Measurements from ENCODE around the gene STX1A. TPM values are rescaled to one million over a fixed set of nuclear protein-coding genes. Genes with fewer than 3 reads are reported as not detected.
"Not testable (repeated sequence)": the region's sequence is repeated elsewhere in the genome, so short reads cannot be mapped to it uniquely, and the experiment has no call there.

The STX1A gene
- total RNA-seq, 1 donor, result 0.27 TPM

DNA sequence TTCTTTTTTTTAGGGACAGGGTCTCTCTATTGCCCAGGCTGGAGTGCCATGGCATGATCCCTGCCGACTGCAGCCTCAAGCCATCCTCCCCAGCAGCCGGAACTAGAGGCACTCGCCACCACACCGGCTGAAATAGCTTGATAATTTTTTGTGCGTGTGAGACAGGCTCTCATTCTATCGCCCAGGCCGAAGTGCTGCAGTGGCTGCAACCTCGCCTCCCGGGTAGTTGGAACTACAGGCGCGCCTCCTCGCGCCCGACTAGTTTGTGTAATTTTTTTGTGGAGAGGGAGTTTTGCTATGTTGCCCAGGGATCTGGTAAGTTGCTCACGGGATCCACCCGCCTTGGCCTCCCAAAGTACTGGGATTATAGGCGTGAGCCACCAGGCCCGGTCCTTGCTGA lies 34.2 kb downstream of the STX1A start:
- no peak for DNase-seq (ENCODE audit: low read depth in 2 of 3, low spot score in 2 of 3)

DNA sequence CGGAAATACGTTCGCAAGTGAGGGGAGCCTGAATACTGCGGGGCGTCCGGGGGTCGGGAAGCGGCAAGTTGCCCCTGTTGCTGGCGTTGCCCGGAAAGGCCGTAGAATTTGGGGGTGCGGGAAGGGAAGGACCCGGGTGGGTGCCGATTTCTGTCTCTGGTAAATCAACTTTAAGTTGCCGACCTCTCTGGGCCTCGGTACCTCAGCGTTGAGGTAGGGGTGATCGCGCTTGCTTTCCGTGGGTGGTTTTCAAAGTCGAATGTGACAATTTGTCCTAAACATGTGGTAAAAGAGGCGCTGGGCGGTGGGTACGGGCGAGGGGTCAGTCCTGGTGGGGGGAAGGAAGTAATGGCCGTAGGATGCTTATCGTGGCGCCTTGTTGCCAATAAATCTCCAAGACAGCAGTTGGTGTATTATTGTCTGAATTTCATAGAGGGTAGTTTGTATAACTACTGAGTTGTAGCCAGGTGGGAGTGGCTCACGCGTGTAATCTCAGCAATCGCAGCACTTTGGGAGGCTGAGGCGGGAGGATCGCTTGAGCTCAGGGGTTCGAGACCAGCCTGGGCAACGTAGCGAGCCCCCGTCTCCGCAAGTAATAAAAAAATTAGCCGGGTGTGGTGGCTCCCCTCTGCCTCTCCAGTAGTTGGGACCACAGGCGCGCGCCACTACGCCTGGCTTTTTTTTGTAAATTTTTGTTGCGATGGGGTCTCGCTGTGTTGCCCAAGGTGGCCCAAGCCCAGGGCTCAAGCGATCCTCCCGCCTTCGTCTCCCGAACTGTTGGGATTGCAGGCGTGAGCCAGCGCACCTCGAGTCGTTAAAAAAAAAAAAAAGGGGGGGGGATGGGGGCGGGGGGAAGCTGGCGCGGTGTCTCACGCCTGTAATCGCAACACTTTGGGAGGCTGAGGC lies 35.4 kb downstream of the STX1A start:
- no peak for DNase-seq (ENCODE audit: low read depth in 2 of 3, low spot score in 2 of 3)

- peak; percentile 90 to 96 (median 96) for DNase-seq (ENCODE audit: low read depth in 2 of 3, low spot score in 2 of 3)
Observed at GRCh38 chr7:73683056-73683787, 36.2 kb downstream of the STX1A start, which contains the start of the genes BUD23 and DNAJC30. BUD23 (plus strand) TSS chr7:73683597; CDS start chr7:73683626, 29 bp downstream. DNAJC30 (minus strand) TSS chr7:73683453; CDS start chr7:73683423, 30 bp downstream.

- no peak for DNase-seq (ENCODE audit: low read depth in 2 of 3, low spot score in 2 of 3)
Observed at GRCh38 chr7:73682745-73683055, 36.8 kb downstream of the STX1A start.

DNA sequence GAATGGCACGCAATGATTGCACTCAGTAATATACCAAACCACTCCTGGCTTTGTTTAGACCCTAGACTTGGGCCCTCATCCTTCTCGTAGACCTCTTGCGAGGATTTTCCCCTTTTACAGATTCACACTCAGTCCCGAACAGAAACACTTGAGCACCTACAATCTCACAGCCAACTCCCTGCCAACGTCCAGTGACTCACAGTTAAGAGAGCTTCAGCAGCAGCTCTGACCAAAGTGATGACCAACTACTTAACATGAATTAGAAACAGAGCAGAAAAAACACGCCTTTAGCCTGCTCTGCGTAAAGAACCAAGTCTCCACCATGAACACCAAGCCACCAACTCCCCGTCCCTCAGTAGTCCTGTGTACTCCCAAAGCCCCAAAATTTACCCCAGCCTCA lies 38.4 kb downstream of the STX1A start:
- DNase-seq (ENCODE audit: low read depth in 2 of 3, low spot score in 2 of 3), result no peak

- DNase-seq (ENCODE audit: low read depth in 2 of 3, low spot score in 2 of 3), result no peak
Observed at GRCh38 chr7:73680501-73680900, 39.0 kb downstream of the STX1A start.

GRCh38 chr7:73679709-73680108 lies 39.8 kb downstream of the STX1A start:
- DNase-seq (ENCODE audit: low read depth in 2 of 3, low spot score in 2 of 3), result no peak

DNA sequence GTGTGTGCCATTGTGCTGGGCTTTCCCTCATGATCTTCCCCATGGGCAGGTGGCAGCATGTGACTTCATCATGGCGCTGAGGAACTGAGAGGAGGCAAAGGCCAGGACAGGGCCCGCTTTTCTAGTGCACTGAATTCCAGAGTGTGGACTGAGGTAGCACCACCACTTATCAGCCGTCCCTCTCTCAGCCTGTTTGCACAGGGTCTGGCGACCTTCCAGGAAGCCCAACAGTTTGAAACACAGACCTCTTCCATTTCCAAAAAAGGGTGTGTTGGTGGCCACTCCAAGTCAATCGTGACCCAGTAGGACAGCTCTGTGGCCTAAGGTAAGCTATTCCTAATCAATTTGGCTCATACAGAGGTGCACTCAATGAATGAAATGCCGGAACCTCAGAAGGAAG lies 40.6 kb downstream of the STX1A start:
- no peak for DNase-seq (ENCODE audit: low read depth in 2 of 3, low spot score in 2 of 3)

GRCh38 chr7:73676062-73676461 lies 43.4 kb downstream of the STX1A start:
- DNase-seq (ENCODE audit: low read depth in 2 of 3, low spot score in 2 of 3), result not testable (repeated sequence)

- no peak for DNase-seq (ENCODE audit: low read depth in 2 of 3, low spot score in 2 of 3)
Observed at GRCh38 chr7:73674468-73675124, 44.9 kb downstream of the STX1A start.

GRCh38 chr7:73671857-73672445 lies 47.5 kb downstream of the STX1A start:
- no peak for DNase-seq (ENCODE audit: low read depth in 2 of 3, low spot score in 2 of 3)

DNA sequence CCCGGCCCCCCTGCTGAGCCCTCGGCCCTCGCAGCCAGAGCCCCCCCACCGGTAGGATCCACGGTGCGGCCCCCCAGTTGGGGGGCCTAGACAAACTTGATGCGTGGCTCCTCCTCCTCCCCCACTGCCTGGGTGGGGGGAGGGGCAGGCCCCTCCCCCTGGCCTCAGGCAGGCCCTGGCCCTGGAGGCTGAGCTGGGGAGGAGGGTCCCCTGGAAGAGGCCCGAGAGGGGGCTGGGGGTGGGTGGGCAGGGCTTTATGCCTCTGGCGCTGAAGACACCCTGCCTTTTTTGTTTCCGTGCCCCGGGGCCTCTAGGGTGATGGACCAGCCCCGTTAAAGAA lies 48.2 kb downstream of the STX1A start:
- DNase-seq (ENCODE audit: low read depth in 2 of 3, low spot score in 2 of 3), result no peak

DNA sequence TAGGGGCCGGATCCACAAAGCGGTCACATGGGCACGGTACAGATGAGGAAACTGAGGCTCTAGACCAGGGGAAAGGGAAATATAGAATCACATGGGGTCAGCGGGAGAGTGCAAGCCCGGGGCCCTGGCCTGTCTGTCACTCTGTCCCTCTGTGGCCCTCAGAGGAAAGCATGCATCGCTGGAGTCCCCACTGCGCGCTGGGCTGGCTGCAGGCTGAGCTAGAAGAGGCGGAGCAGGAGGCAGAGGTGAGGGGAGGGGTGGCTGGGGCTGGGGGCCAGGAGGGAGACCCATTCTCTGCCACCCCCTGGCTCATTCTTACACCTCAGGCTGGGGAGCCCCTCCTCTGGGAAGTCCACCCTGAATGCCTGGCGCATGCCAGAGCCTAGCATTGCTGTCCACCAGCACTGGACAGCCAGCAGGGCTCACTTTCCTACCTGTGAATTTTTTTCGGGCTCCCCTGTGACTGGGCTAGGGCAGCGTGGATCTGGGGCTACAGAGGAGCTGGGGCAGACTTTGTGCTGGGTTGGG lies 49.5 kb downstream of the STX1A start:
- no peak for DNase-seq (ENCODE audit: low read depth in 2 of 3, low spot score in 2 of 3)

GRCh38 chr7:73669288-73669701 lies 50.2 kb downstream of the STX1A start:
- DNase-seq (ENCODE audit: low read depth in 2 of 3, low spot score in 2 of 3), result no peak

DNA sequence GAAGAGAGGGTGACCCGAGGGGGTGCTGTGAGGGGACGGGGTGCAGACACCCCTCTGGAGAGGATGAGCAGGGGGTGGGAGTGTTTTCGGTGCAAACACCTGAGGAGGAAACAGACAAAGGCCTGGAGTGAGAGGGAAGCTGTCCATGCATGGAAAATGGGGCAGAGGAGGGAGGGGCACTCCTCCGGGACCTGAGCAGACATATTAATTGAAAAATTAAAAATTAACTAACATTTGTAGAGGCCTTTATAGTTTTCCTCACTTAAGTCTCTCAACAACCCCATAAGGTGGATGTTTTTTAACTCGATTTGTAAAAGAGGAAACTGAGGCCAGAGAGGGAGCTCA lies 50.6 kb downstream of the STX1A start:
- no peak for DNase-seq (ENCODE audit: low read depth in 2 of 3, low spot score in 2 of 3)

GRCh38 chr7:73668103-73668885 lies 51.2 kb downstream of the STX1A start:
- no peak for DNase-seq (ENCODE audit: low read depth in 2 of 3, low spot score in 2 of 3)

GRCh38 chr7:73667344-73668102 lies 51.9 kb downstream of the STX1A start, which contains the start of gene VPS37D:
VPS37D (plus strand) TSS chr7:73667831; CDS start chr7:73667959, 128 bp downstream.
- DNase-seq (ENCODE audit: low read depth in 2 of 3, low spot score in 2 of 3), result peak; percentile 88 to 89 (median 88)

DNA sequence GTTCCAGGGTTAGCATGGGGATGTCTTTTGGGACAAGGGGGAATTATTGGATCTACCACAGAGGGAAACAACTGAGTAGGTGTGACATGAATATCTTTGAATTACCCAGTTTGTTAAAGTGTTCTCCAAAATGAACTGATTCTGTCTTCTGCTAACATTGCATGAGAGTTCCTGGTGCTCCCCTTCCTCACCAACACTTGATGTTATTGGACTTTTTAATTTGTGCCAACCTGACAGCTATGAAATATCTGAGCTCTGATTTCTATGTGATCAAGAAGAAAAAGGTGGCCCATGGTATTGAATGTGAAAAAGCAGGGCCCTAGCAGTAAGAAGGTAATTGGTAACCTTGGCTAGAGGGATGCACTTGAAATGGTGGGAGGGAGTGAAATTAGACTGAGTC lies 56.4 kb downstream of the STX1A start:
- DNase-seq (ENCODE audit: low read depth in 2 of 3, low spot score in 2 of 3), result no peak

DNA sequence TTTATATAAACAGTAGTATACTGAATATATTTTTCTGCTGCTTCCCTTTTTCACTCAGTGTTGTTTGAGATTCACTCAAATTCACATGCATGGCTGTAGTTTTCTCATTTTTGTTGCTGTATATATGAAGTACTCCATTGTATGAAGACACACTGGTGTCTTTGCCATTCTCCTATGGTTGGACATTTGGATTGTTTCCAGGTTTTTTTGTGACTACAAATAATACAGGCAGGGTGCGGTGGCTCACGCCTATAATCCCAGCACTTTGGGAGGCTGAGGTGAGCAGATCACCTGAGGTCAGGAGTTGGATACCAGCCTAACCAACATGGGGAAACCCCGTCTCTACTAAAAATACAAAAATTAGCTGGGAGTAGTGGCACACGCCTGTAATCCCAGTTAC lies 58.9 kb downstream of the STX1A start:
- DNase-seq (ENCODE audit: low read depth in 2 of 3, low spot score in 2 of 3), result not testable (repeated sequence)

Data from hematopoietic multipotent progenitor cell (in vitro differentiated cells).